GOT3 (cell line): ENCODE results near the gene VWA7.
"Not testable (repeated sequence)": the region's sequence is repeated elsewhere in the genome, so short reads cannot be mapped to it uniquely, and the experiment has no call there.

Experiments
- DNase-seq: peaks from one replicate; lab custom pipeline; 2025; ENCODE audit warnings: mixed read lengths; lab: John Stamatoyannopoulos, UW

Gene VWA7

GRCh38 chr6:31801031-31801927 is 24.2 kb upstream of the VWA7 start:
- not testable (repeated sequence) for DNase-seq

- no peak for DNase-seq
Measured at GRCh38 chr6:31799781-31800180, 22.7 kb upstream of the VWA7 start.

- DNase-seq: no peak
Measured at GRCh38 chr6:31797588-31797987, 20.5 kb upstream of the VWA7 start.

GRCh38 chr6:31796993-31797385 is 19.9 kb upstream of the VWA7 start:
- no peak for DNase-seq

- peak; percentile 68 for DNase-seq
Measured at GRCh38 chr6:31795616-31796298, 18.6 kb upstream of the VWA7 start, which contains the start of gene VARS1. Gene VARS1, minus strand, starts transcription at chr6:31795752. Its CDS starts 535 bp downstream, at chr6:31795217.

GRCh38 chr6:31794866-31795615 is 17.9 kb upstream of the VWA7 start:
- no peak for DNase-seq

GRCh38 chr6:31794294-31794865 is 17.3 kb upstream of the VWA7 start:
- DNase-seq: no peak

GRCh38 chr6:31793927-31794245 is 16.8 kb upstream of the VWA7 start:
- not testable (repeated sequence) for DNase-seq

- no peak for DNase-seq
Measured at GRCh38 chr6:31792761-31793171, 15.6 kb upstream of the VWA7 start.

- DNase-seq: no peak
Measured at GRCh38 chr6:31792090-31792374, 14.9 kb upstream of the VWA7 start.

- DNase-seq: no peak
Measured at GRCh38 chr6:31791324-31792089, 14.4 kb upstream of the VWA7 start.

- DNase-seq: no peak
Measured at GRCh38 chr6:31785475-31785874, 8.3 kb upstream of the VWA7 start.

GRCh38 chr6:31784098-31784925 is 7.2 kb upstream of the VWA7 start:
- DNase-seq: no peak

- no peak for DNase-seq
Measured at GRCh38 chr6:31782126-31782855, 5.2 kb upstream of the VWA7 start.

GRCh38 chr6:31781244-31782125 is 4.4 kb upstream of the VWA7 start:
- no peak for DNase-seq

GRCh38 chr6:31780507-31781243 is 3.5 kb upstream of the VWA7 start:
- no peak for DNase-seq

GRCh38 chr6:31779908-31780307 is 2.8 kb upstream of the VWA7 start:
- no peak for DNase-seq
